HFFc6 (cell line): ENCODE measurements around the gene CNN1. TPM values are rescaled to one million over a fixed set of nuclear protein-coding genes. Genes with fewer than 3 reads are reported as not detected.

Experiments used
- DNase-seq: peaks from one replicate; pipeline ENCODE4 v3.0.0-alpha.2; 2018
- H3K27ac Mint-ChIP-seq: 2 replicates; pipeline ENCODE4 v1.8.0; 2020; ENCODE audit warnings: mild to moderate bottlenecking, mixed read lengths
- H3K27me3 Mint-ChIP-seq: 2 replicates; pipeline ENCODE4 v1.8.0; 2021; ENCODE audit warnings: mild to moderate bottlenecking, moderate library complexity, mixed read lengths; ENCODE audit not compliant: insufficient read depth
- H3K36me3 Mint-ChIP-seq: 2 replicates; pipeline ENCODE4 v1.8.0; 2021; ENCODE audit warnings: low read depth, mixed read lengths
- H3K4me1 Mint-ChIP-seq: 2 replicates; pipeline ENCODE4 v1.8.0; 2020; ENCODE audit warnings: low read depth, mixed read lengths
- H3K4me3 Mint-ChIP-seq: 2 replicates; pipeline ENCODE4 v1.8.0; 2020; ENCODE audit warnings: mild to moderate bottlenecking, moderate library complexity, mixed read lengths
- H3K9me3 Mint-ChIP-seq: 2 replicates; pipeline ENCODE4 v1.8.0; 2020; ENCODE audit warnings: mild to moderate bottlenecking, mixed read lengths
- CTCF ChIP-seq: fragments of 200-600 bp; sonication (generic); IDR thresholded peaks from 2 replicates; pipeline ENCODE4 v1.5.0; 2021; ENCODE audit warnings: antibody characterized with exemption, mild to moderate bottlenecking
- total RNA-seq, 6 experiments: library from RNA; stranded (reverse); fragmentation: NEBNext Ultra II Directional; extraction: Animal tissue kit (Norgen Biotek cat#: 25700); gene quantifications; 2 replicates in 1 of 6; 3 replicates in 5 of 6; pipeline ENCODE4 v1.2.3, GENCODE V29; 2021

CNN1 gene
- total RNA-seq, 6 experiments from 2014 or later: 6.5 to 9.3 (median 8.0) TPM

DNA sequence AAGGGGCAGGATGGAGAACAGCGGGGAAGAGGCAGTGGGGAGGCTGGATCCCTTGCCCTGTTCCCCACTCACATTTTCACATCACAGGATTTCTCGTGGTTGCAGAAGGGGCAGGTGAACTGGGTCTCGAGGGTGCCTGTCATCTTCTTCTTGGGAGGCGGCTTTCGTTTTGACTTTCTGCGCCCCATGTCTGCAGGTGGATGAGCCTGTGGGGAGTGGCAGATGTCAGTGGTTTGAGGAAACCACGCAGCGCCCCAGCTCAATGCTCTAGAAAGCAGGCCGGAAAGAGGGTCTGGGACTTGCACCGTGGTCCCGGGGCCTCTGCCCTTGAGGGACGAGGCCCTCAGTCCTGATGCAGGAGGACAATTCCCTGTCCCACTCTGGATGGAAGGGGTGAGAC, 15.5 kb downstream of the CNN1 start:
- Mint-ChIP-seq H3K4me3 (no peak overlapping the region), H3K9me3 (no peaks in the 10 kb centered on the region), H3K27ac (no peak overlapping the region), H3K27me3 (peaks cover 4% of the 10 kb centered on the region; the same call in 1 of the 2 replicates), H3K36me3 (peaks cover 17% of the 10 kb centered on the region), H3K4me1 (peaks cover 17% of the 10 kb centered on the region)
- no peak for TF ChIP-seq CTCF
- DNase-seq: no peak

DNA sequence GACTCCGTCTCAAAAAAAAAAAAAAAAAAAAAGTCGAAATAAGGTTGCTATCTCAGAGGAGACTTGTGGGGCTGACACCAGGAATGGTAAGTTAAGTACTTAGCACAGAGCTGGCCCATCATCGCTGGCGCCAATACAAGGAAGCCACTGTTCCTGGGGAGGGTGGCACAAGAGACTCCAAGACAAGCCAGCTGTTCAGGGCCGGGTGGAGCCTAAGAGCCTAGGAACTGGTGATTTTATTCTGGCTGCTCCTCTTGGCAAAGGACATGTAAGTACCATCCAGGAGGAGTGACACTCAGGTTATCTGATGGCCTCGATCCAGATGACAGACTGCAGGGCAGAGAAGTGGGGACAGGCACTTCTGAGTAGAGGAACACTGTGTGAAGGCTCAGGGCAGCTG, 16.6 kb downstream of the CNN1 start:
- no peak overlapping the region for H3K4me3 Mint-ChIP-seq
- no peaks in the 10 kb centered on the region for H3K9me3 Mint-ChIP-seq
- H3K36me3 Mint-ChIP-seq: peaks cover 17% of the 10 kb centered on the region
- H3K27ac Mint-ChIP-seq: no peak overlapping the region
- no peak for DNase-seq
- H3K4me1 Mint-ChIP-seq: peaks cover 23% of the 10 kb centered on the region
- TF ChIP-seq CTCF: no peak
- H3K27me3 Mint-ChIP-seq: peaks cover 4% of the 10 kb centered on the region; the same call in 1 of the 2 replicates

DNA sequence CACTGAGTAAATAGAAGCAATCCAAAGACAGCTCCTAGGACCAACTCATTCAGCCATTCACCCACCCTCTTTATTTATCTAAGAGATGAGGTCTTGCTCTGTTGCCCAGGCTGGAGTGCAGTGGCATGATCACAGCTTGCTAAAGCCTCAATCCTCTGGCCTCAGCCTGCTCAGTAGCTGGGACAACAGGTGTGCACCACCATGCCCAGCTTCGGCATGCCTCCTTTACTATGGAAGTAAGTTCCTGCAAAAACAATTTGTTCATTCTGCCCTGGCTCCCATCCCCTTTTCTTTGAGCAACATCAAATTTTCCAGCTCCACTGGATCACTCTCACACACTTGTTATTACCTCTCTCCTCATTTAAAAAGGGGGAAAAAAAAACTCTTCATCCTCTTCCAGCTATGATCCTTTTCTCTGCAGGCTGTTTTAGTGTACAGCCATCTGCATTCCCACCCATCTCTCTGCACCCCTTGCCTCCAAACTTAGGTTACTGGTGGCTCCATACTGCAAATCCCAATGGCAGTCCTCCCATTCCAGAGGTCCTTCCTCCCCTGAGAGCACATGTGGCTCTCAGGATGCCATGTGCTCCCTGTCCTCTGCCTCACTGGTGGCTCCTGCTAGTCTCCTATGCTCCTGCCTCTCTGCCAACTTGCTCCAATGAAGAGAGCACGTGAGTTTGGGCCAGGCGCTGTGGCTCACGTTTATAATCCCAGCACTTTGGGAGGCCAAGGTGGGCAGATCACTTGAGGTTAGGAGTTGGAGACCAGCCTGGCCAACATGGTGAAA, 18.2 kb downstream of the CNN1 start:
- Mint-ChIP-seq H3K4me3 (peak overlapping the region; percentile 26; the same call in 1 of the 2 replicates), H3K27me3 (peaks cover 4% of the 10 kb centered on the region; the same call in 1 of the 2 replicates), H3K36me3 (peaks cover 17% of the 10 kb centered on the region), H3K4me1 (peaks cover 30% of the 10 kb centered on the region), H3K27ac (peak overlapping the region; percentile 11; the same call in 1 of the 2 replicates), H3K9me3 (no peaks in the 10 kb centered on the region)
- TF ChIP-seq CTCF: no peak
- no peak for DNase-seq

- peaks cover 17% of the 10 kb centered on the region for H3K36me3 Mint-ChIP-seq
Observed at GRCh38 chr19:11558881-11559828, 20.5 kb downstream of the CNN1 start, which contains the start of gene ELOF1. Gene ELOF1 (minus strand): TSS chr19:11559230. CDS start chr19:11554347, 4,883 bp downstream.

More at GRCh38 chr19:11558881-11559828, 20.5 kb downstream of the CNN1 start, which contains the start of gene ELOF1:
- Mint-ChIP-seq H3K4me1 (peaks cover 30% of the 10 kb centered on the region), H3K9me3 (no peaks in the 10 kb centered on the region), H3K27me3 (peaks cover 4% of the 10 kb centered on the region; the same call in 1 of the 2 replicates), H3K4me3 (peak within 1 kb of the TSS; percentile 96), H3K27ac (peak within 1 kb of the TSS; percentile 88)
- DNase-seq: peak; percentile 98
- peak; percentile 49 for TF ChIP-seq CTCF
